ENCODE measurements around the gene UTP20.

Gene UTP20

DNA sequence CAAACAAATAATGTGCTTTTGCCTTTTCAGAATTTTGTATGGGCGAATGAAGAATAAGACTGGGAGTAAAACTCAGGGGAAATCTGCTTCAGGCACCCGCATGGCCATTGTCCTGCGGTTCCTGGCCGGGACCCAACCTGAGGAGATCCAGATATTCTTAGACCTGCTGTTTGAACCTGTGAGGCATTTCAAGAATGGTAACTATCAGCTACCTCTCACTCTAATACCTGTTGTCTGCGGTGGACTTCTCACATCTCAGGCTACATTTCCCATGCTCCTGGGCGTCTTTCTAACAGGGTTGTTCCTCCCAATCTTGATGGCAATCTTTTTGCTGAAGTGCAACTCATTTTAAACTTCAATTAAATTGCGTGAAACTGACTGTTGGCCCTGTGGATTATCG, 47.1 kb downstream of the UTP20 start:
- Histone ChIP-seq H3K18ac (ENCODE audit: low read length) (no peak overlapping the region), H3K9ac (ENCODE audit: low read length) (no peak overlapping the region), H3K56ac (ENCODE audit: low read length) (no peak overlapping the region), H4K8ac (ENCODE audit: low read depth, low read length) (no peak overlapping the region), H2BK120ac (ENCODE audit: low read depth, low read length) (no peak overlapping the region), H3K27ac (ENCODE audit: low read depth, low read length) (no peak overlapping the region), H3K79me2 (ENCODE audit: control insufficient read depth, insufficient read depth, low read length) (no peaks in the 10 kb centered on the region), H3K4ac (ENCODE audit: low read depth, low read length) (no peak overlapping the region), H3K4me1 (ENCODE audit: control insufficient read depth, low read depth, low read length) (no peaks in the 10 kb centered on the region), H3K36me3 (ENCODE audit: control insufficient read depth, insufficient read depth, low read length) (peaks cover 3% of the 10 kb centered on the region), H3K23ac (ENCODE audit: low read length) (no peak overlapping the region), H2AK5ac (ENCODE audit: low read length) (no peak overlapping the region), H2BK5ac (ENCODE audit: low read length) (no peak overlapping the region), H4K5ac (ENCODE audit: low read length) (no peak overlapping the region), H2BK15ac (replicated peaks; ENCODE audit: low read depth) (no peak overlapping the region), H3K4me3 (ENCODE audit: low read length) (no peak overlapping the region), H3K79me1 (ENCODE audit: low read length) (no peaks in the 10 kb centered on the region), H3K4me2 (ENCODE audit: low read length) (no peak overlapping the region), H3K27me3 (ENCODE audit: insufficient read depth, low read length, poor library complexity) (no peaks in the 10 kb centered on the region)
- WGBS (ENCODE audit: extremely low coverage, insufficient coverage, low lambda C conversion rate): no CpG with 5 or more reads among the region's 8 CpGs
- DNase-seq: no peak

DNA sequence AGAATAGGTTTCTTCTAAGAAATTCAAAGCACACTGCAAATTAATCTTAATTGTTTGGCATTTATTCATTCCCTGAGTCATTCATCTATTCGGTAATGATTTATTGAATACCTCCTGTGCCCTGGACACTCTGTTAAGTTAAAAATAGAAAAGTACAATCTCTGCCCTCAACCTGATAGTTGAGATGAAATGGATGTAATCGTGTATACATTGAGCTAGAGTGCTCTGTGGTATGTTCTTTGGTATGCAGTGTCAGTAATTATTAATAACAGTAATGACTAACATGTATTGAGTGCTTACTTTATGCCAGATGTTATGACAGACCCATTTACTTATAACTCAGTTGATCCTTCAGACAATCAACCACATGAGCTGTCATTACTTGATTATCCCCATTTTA, 47.6 kb downstream of the UTP20 start:
- H3K4me3 ChIP-seq (ENCODE audit: low read length): no peak overlapping the region
- H3K27me3 ChIP-seq (ENCODE audit: insufficient read depth, low read length, poor library complexity): no peaks in the 10 kb centered on the region
- H3K23ac ChIP-seq (ENCODE audit: low read length): no peak overlapping the region
- no peak for DNase-seq
- no peak overlapping the region for H2BK5ac ChIP-seq (ENCODE audit: low read length)
- H4K8ac ChIP-seq (ENCODE audit: low read depth, low read length): no peak overlapping the region
- H3K79me1 ChIP-seq (ENCODE audit: low read length): no peaks in the 10 kb centered on the region
- no peaks in the 10 kb centered on the region for H3K79me2 ChIP-seq (ENCODE audit: control insufficient read depth, insufficient read depth, low read length)
- H2AK5ac ChIP-seq (ENCODE audit: low read length): no peak overlapping the region
- no peak overlapping the region for H2BK15ac ChIP-seq (replicated peaks; ENCODE audit: low read depth)
- H3K4me2 ChIP-seq (ENCODE audit: low read length): no peak overlapping the region
- peaks cover 3% of the 10 kb centered on the region for H3K36me3 ChIP-seq (ENCODE audit: control insufficient read depth, insufficient read depth, low read length)
- no peak overlapping the region for H3K4ac ChIP-seq (ENCODE audit: low read depth, low read length)
- H3K27ac ChIP-seq (ENCODE audit: low read depth, low read length): no peak overlapping the region
- H3K56ac ChIP-seq (ENCODE audit: low read length): no peak overlapping the region
- no peaks in the 10 kb centered on the region for H3K4me1 ChIP-seq (ENCODE audit: control insufficient read depth, low read depth, low read length)
- H2BK120ac ChIP-seq (ENCODE audit: low read depth, low read length): no peak overlapping the region
- no peak overlapping the region for H3K9ac ChIP-seq (ENCODE audit: low read length)
- no peak overlapping the region for H4K5ac ChIP-seq (ENCODE audit: low read length)
- no peak overlapping the region for H3K18ac ChIP-seq (ENCODE audit: low read length)
- no CpG with 5 or more reads among the region's 2 CpGs for WGBS (ENCODE audit: extremely low coverage, insufficient coverage, low lambda C conversion rate)

DNA sequence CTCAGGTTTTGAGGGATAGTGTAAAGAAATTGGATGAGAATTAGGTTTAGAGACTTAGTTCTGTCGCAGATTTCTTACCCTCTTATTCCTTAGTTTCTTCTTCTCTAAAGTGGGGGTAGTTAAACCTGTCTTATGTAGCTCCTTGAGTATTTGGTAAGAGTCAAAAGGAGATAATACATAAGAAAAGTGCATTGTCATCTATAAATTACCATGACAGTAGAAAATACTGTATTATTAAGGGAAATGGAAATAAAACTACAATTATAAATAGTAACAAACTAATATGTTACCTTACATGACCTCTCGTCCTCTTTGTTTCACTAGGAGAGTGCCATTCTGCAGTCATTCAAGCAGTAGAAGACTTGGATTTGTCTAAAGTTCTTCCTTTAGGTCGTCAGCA, 49.0 kb downstream of the UTP20 start:
- no peak overlapping the region for H2BK120ac ChIP-seq (ENCODE audit: low read depth, low read length)
- H3K56ac ChIP-seq (ENCODE audit: low read length): no peak overlapping the region
- H2BK15ac ChIP-seq (replicated peaks; ENCODE audit: low read depth): no peak overlapping the region
- no peaks in the 10 kb centered on the region for H3K79me1 ChIP-seq (ENCODE audit: low read length)
- no peaks in the 10 kb centered on the region for H3K79me2 ChIP-seq (ENCODE audit: control insufficient read depth, insufficient read depth, low read length)
- no peak overlapping the region for H3K4me2 ChIP-seq (ENCODE audit: low read length)
- no peak overlapping the region for H3K27ac ChIP-seq (ENCODE audit: low read depth, low read length)
- no peak overlapping the region for H3K9ac ChIP-seq (ENCODE audit: low read length)
- H4K5ac ChIP-seq (ENCODE audit: low read length): no peak overlapping the region
- WGBS (ENCODE audit: extremely low coverage, insufficient coverage, low lambda C conversion rate): no CpG with 5 or more reads among the region's 3 CpGs
- H3K4ac ChIP-seq (ENCODE audit: low read depth, low read length): no peak overlapping the region
- H3K36me3 ChIP-seq (ENCODE audit: control insufficient read depth, insufficient read depth, low read length): peaks cover 3% of the 10 kb centered on the region
- H3K27me3 ChIP-seq (ENCODE audit: insufficient read depth, low read length, poor library complexity): no peaks in the 10 kb centered on the region
- no peaks in the 10 kb centered on the region for H3K4me1 ChIP-seq (ENCODE audit: control insufficient read depth, low read depth, low read length)
- no peak overlapping the region for H3K4me3 ChIP-seq (ENCODE audit: low read length)
- H4K8ac ChIP-seq (ENCODE audit: low read depth, low read length): no peak overlapping the region
- no peak for DNase-seq
- H2BK5ac ChIP-seq (ENCODE audit: low read length): no peak overlapping the region
- H3K23ac ChIP-seq (ENCODE audit: low read length): no peak overlapping the region
- H2AK5ac ChIP-seq (ENCODE audit: low read length): no peak overlapping the region
- H3K18ac ChIP-seq (ENCODE audit: low read length): no peak overlapping the region

DNA sequence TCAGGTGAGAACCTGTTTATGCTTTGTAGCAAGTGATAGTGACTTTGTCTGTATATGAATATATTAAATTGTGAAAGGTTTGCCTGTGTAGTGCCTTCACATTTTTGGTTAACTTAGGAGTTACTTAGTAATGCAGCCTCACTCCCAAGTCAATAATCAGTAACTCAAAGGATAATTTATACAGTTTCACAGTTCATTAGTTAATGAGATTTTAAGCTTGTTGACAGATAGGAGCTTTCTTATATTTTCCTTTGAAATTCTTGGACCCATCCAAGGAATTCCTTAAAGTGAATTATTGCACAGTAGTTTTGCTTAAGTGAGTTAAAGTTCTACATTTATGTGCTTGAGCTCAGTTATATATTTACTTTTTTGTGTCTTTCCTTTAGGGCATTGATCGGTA, 50.7 kb downstream of the UTP20 start:
- H3K27ac ChIP-seq (ENCODE audit: low read depth, low read length): no peak overlapping the region
- no peak overlapping the region for H3K4ac ChIP-seq (ENCODE audit: low read depth, low read length)
- no peaks in the 10 kb centered on the region for H3K79me1 ChIP-seq (ENCODE audit: low read length)
- no peak overlapping the region for H4K8ac ChIP-seq (ENCODE audit: low read depth, low read length)
- no peak overlapping the region for H2BK120ac ChIP-seq (ENCODE audit: low read depth, low read length)
- no peak overlapping the region for H2BK5ac ChIP-seq (ENCODE audit: low read length)
- H4K5ac ChIP-seq (ENCODE audit: low read length): no peak overlapping the region
- no peaks in the 10 kb centered on the region for H3K4me1 ChIP-seq (ENCODE audit: control insufficient read depth, low read depth, low read length)
- no peak overlapping the region for H3K4me2 ChIP-seq (ENCODE audit: low read length)
- no peaks in the 10 kb centered on the region for H3K79me2 ChIP-seq (ENCODE audit: control insufficient read depth, insufficient read depth, low read length)
- no peak overlapping the region for H2AK5ac ChIP-seq (ENCODE audit: low read length)
- no peak overlapping the region for H3K9ac ChIP-seq (ENCODE audit: low read length)
- H3K4me3 ChIP-seq (ENCODE audit: low read length): no peak overlapping the region
- no peak overlapping the region for H3K23ac ChIP-seq (ENCODE audit: low read length)
- no CpG with 5 or more reads among the region's 1 CpG for WGBS (ENCODE audit: extremely low coverage, insufficient coverage, low lambda C conversion rate)
- DNase-seq: no peak
- H3K36me3 ChIP-seq (ENCODE audit: control insufficient read depth, insufficient read depth, low read length): peaks cover 3% of the 10 kb centered on the region
- H3K56ac ChIP-seq (ENCODE audit: low read length): no peak overlapping the region
- no peaks in the 10 kb centered on the region for H3K27me3 ChIP-seq (ENCODE audit: insufficient read depth, low read length, poor library complexity)
- no peak overlapping the region for H2BK15ac ChIP-seq (replicated peaks; ENCODE audit: low read depth)
- H3K18ac ChIP-seq (ENCODE audit: low read length): no peak overlapping the region

DNA sequence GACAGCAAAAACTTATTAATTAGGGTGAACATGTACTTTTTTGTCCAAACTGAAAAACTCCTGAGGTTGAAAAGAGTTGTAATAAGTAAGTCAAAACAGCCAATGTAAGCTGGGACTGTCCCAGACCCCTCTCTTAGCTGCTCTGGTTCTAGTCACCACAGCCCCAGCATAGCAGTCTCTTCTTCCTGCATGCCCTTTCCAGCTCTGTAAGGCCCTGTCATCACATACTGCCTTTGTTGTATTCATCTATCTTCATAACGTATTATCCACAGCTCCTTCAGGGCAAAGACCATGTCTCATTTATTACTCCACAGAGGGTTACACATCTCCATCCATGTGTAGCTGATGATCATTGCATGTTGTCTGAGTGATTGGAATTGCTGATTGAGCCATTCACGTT, 56.5 kb downstream of the UTP20 start:
- H3K27ac ChIP-seq (ENCODE audit: low read depth, low read length): no peak overlapping the region
- H2BK120ac ChIP-seq (ENCODE audit: low read depth, low read length): no peak overlapping the region
- no peak overlapping the region for H3K9ac ChIP-seq (ENCODE audit: low read length)
- no peak overlapping the region for H3K23ac ChIP-seq (ENCODE audit: low read length)
- no peak overlapping the region for H2BK15ac ChIP-seq (replicated peaks; ENCODE audit: low read depth)
- H3K79me1 ChIP-seq (ENCODE audit: low read length): peaks cover 1% of the 10 kb centered on the region
- no peak overlapping the region for H3K4ac ChIP-seq (ENCODE audit: low read depth, low read length)
- no peak overlapping the region for H3K4me2 ChIP-seq (ENCODE audit: low read length)
- H3K27me3 ChIP-seq (ENCODE audit: insufficient read depth, low read length, poor library complexity): no peaks in the 10 kb centered on the region
- no peak for DNase-seq
- H3K4me3 ChIP-seq (ENCODE audit: low read length): no peak overlapping the region
- H4K5ac ChIP-seq (ENCODE audit: low read length): no peak overlapping the region
- no peak overlapping the region for H2AK5ac ChIP-seq (ENCODE audit: low read length)
- H4K8ac ChIP-seq (ENCODE audit: low read depth, low read length): no peak overlapping the region
- H2BK5ac ChIP-seq (ENCODE audit: low read length): no peak overlapping the region
- peaks cover 4% of the 10 kb centered on the region for H3K36me3 ChIP-seq (ENCODE audit: control insufficient read depth, insufficient read depth, low read length)
- no peak overlapping the region for H3K56ac ChIP-seq (ENCODE audit: low read length)
- H3K18ac ChIP-seq (ENCODE audit: low read length): no peak overlapping the region
- no CpG with 5 or more reads among the region's 2 CpGs for WGBS (ENCODE audit: extremely low coverage, insufficient coverage, low lambda C conversion rate)
- H3K79me2 ChIP-seq (ENCODE audit: control insufficient read depth, insufficient read depth, low read length): no peaks in the 10 kb centered on the region
- H3K4me1 ChIP-seq (ENCODE audit: control insufficient read depth, low read depth, low read length): no peaks in the 10 kb centered on the region

DNA sequence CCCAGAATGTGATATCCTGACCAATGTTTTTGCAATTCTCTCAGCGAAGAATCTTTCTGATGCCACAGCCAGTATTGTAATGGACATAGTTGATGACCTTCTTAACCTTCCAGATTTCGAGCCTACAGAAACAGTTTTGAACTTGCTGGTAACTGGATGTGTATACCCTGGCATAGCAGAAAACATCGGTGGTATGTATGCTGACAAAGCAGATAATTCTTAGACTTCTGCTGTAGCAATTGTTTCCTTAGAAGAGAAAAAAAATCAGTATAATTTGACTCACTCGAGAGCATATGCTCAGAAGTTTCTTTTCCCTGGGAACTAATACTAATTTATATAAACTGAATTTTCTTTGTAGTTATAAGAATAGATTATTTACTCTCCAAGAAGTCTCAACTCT, 58.2 kb downstream of the UTP20 start:
- H3K4ac ChIP-seq (ENCODE audit: low read depth, low read length): no peak overlapping the region
- peaks cover 4% of the 10 kb centered on the region for H3K36me3 ChIP-seq (ENCODE audit: control insufficient read depth, insufficient read depth, low read length)
- DNase-seq: no peak
- peaks cover 1% of the 10 kb centered on the region for H3K79me1 ChIP-seq (ENCODE audit: low read length)
- H3K27me3 ChIP-seq (ENCODE audit: insufficient read depth, low read length, poor library complexity): no peaks in the 10 kb centered on the region
- no CpG with 5 or more reads among the region's 4 CpGs for WGBS (ENCODE audit: extremely low coverage, insufficient coverage, low lambda C conversion rate)
- H3K56ac ChIP-seq (ENCODE audit: low read length): no peak overlapping the region
- no peak overlapping the region for H3K9ac ChIP-seq (ENCODE audit: low read length)
- H3K4me2 ChIP-seq (ENCODE audit: low read length): no peak overlapping the region
- H3K79me2 ChIP-seq (ENCODE audit: control insufficient read depth, insufficient read depth, low read length): no peaks in the 10 kb centered on the region
- H4K8ac ChIP-seq (ENCODE audit: low read depth, low read length): no peak overlapping the region
- no peak overlapping the region for H3K23ac ChIP-seq (ENCODE audit: low read length)
- H3K4me1 ChIP-seq (ENCODE audit: control insufficient read depth, low read depth, low read length): no peaks in the 10 kb centered on the region
- H2BK120ac ChIP-seq (ENCODE audit: low read depth, low read length): no peak overlapping the region
- no peak overlapping the region for H4K5ac ChIP-seq (ENCODE audit: low read length)
- H2BK5ac ChIP-seq (ENCODE audit: low read length): no peak overlapping the region
- no peak overlapping the region for H2AK5ac ChIP-seq (ENCODE audit: low read length)
- no peak overlapping the region for H2BK15ac ChIP-seq (replicated peaks; ENCODE audit: low read depth)
- no peak overlapping the region for H3K18ac ChIP-seq (ENCODE audit: low read length)
- no peak overlapping the region for H3K4me3 ChIP-seq (ENCODE audit: low read length)
- no peak overlapping the region for H3K27ac ChIP-seq (ENCODE audit: low read depth, low read length)

All from mesendoderm (in vitro differentiated cells).